ENCODE measurements around the gene KMT5B. TPM values are rescaled to one million over a fixed set of nuclear protein-coding genes. Genes with fewer than 3 reads are reported as not detected.

The KMT5B gene
- total and polyA plus RNA-seq, 2 of the 4 experiments (the other 2 are of a cell fraction) = 11.2 to 13.4 TPM

- Histone ChIP-seq H2AK9ac (replicated peaks; ENCODE audit: low read depth, low read length, poor library complexity) (no peak overlapping the region), H3K4ac (ENCODE audit: low read depth, low read length) (no peak overlapping the region), H4K5ac (ENCODE audit: low read depth, low read length) (no peak overlapping the region), H3K4me1 (ENCODE audit: control insufficient read depth, insufficient read depth, low read length) (peaks cover 12% of the 10 kb centered on the region), H3K27ac (ENCODE audit: insufficient read depth, low read length) (no peak overlapping the region), H3K9ac (ENCODE audit: low read depth, low read length) (no peak overlapping the region), H3K27me3 (ENCODE audit: control insufficient read depth, insufficient read depth, low read length) (no peaks in the 10 kb centered on the region), H3K23ac (ENCODE audit: low read depth, low read length) (peak overlapping the region; percentile 45; the same call in 1 of the 2 replicates), H3K9me1 (ENCODE audit: insufficient read depth, low read length) (peaks cover 14% of the 10 kb centered on the region), H4K8ac (ENCODE audit: low read depth in 2 of 2, low read length in 2 of 2) (no peak overlapping the region), H3K4me3 (ENCODE audit: insufficient read depth, low read depth, low read length) (no peak overlapping the region), H3K56ac (ENCODE audit: extremely low read depth, insufficient read depth, low read length) (no peak overlapping the region), H3K18ac (ENCODE audit: low read depth, low read length) (no peak overlapping the region), H2AK5ac (ENCODE audit: low read depth, low read length) (no peak overlapping the region), H4K91ac (ENCODE audit: insufficient read depth, low read depth, low read length) (no peak overlapping the region), H2BK20ac (ENCODE audit: low read depth, low read length) (no peak overlapping the region), H2BK15ac (ENCODE audit: low read depth, low read length) (no peak overlapping the region), H2AFZ (replicated peaks; ENCODE audit: low read length, poor library complexity) (no peak overlapping the region), H2BK5ac (ENCODE audit: low read depth, low read length, poor library complexity, severe bottlenecking) (no peak overlapping the region), H3K14ac (replicated peaks; ENCODE audit: low read depth, low read length) (no peak overlapping the region), H3K79me1 (ENCODE audit: low read depth in 1 of 2, low read length in 2 of 2) (peaks cover 15 to 89% of the 10 kb centered on the region in 2 experiments), H4K20me1 (ENCODE audit: insufficient read depth, low read length) (peaks cover 92% of the 10 kb centered on the region), H3K36me3 (ENCODE audit: control insufficient read depth, insufficient read depth, low read length) (no peaks in the 10 kb centered on the region), H3K4me2 (ENCODE audit: low read depth, low read length) (no peak overlapping the region), H3K9me3 (ENCODE audit: control insufficient read depth, insufficient read depth, low read length) (no peaks in the 10 kb centered on the region), H2BK120ac (ENCODE audit: low read depth, low read length) (no peak overlapping the region)
- TF ChIP-seq NFE2L2 (IDR thresholded peaks at IDR 0.05; ENCODE audit: low read depth, low read length) (no peak), MAFK (IDR thresholded peaks at IDR 0.05; ENCODE audit: low read depth, low read length) (no peak), RFX5 (IDR thresholded peaks at IDR 0.05; ENCODE audit: low read depth, low read length) (no peak), CTCF (conservative IDR thresholded peaks at IDR 0.05; ENCODE audit: low read depth, low read length) (no peak), CHD1 (IDR thresholded peaks at IDR 0.05; ENCODE audit: low read depth, low read length) (no peak), MXI1 (IDR thresholded peaks at IDR 0.05; ENCODE audit: borderline replicate concordance, low read depth, low read length) (no peak), RCOR1 (IDR thresholded peaks at IDR 0.05; ENCODE audit: insufficient replicate concordance, low read length) (no peak), CEBPB (IDR thresholded peaks at IDR 0.05; ENCODE audit: low read depth, low read length) (no peak), RAD21 (IDR thresholded peaks at IDR 0.05; ENCODE audit: low read length) (no peak), SMC3 (IDR thresholded peaks at IDR 0.05; ENCODE audit: low read depth, low read length) (no peak), FOS (IDR thresholded peaks at IDR 0.05; ENCODE audit: low read depth, low read length) (no peak)
- TF ChIP-seq, protein P1, sequence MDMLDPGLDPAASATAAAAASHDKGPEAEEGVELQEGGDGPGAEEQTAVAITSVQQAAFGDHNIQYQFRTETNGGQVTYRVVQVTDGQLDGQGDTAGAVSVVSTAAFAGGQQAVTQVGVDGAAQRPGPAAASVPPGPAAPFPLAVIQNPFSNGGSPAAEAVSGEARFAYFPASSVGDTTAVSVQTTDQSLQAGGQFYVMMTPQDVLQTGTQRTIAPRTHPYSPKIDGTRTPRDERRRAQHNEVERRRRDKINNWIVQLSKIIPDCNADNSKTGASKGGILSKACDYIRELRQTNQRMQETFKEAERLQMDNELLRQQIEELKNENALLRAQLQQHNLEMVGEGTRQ (IDR thresholded peaks at IDR 0.05; ENCODE audit: low read depth, low read length) = no peak
- dilution Hi-C loops (cut with HindIII; ENCODE audit: low sequenced_read_pairs, unreplicated experiment) = no loop called here
- in situ Hi-C loops (cut with MboI; ENCODE audit: low sequenced_read_pairs) = no loop called here
- intact Hi-C loops (cut with micrococcal nuclease) = no loop called here
- no TSS peak for BruUV-seq (replicated peaks)
- WGBS, 2 experiments (ENCODE audit: extremely low coverage in 2 of 2, insufficient read length in 1 of 2) = no CpG with 5 or more reads among the region's 4 CpGs
- ChIA-PET POLR2A (ENCODE audit: unreplicated experiment) (no interaction called here), CTCF (no interaction called here)
- DNase-seq = peak; percentile 30
- ATAC-seq (ENCODE audit: low read depth) = peak; percentile 53; the same call in 1 of the 2 replicates
Observed at GRCh38 chr11:68201492-68201891, 11.6 kb downstream of the KMT5B start.

Measured in IMR-90 (cell line).